HG02870 (cell line): ENCODE results near the gene TET2.
A peak's percentile ranks its signal among the peaks of the same experiment; 100 is the strongest.

ENCODE experiments used
- ATAC-seq: cut with Tn5 transposase; IDR thresholded peaks from one replicate; pipeline ENCODE4 v1.9.1; 2021; ENCODE audit warnings: mild to moderate bottlenecking, moderate library complexity; ENCODE audit not compliant: unreplicated experiment

Gene TET2

DNA sequence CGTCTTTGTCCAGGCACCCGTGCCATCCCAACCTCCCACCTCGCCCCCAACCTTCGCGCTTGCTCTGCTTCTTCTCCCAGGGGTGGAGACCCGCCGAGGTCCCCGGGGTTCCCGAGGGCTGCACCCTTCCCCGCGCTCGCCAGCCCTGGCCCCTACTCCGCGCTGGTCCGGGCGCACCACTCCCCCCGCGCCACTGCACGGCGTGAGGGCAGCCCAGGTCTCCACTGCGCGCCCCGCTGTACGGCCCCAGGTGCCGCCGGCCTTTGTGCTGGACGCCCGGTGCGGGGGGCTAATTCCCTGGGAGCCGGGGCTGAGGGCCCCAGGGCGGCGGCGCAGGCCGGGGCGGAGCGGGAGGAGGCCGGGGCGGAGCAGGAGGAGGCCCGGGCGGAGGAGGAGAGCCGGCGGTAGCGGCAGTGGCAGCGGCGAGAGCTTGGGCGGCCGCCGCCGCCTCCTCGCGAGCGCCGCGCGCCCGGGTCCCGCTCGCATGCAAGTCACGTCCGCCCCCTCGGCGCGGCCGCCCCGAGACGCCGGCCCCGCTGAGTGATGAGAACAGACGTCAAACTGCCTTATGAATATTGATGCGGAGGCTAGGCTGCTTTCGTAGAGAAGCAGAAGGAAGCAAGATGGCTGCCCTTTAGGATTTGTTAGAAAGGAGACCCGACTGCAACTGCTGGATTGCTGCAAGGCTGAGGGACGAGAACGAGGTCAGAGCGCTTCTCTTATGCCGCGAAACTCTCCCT is at the start of gene TET2:
TET2 (plus strand) TSS at position 601 of the 740 bp plus-strand sequence. CDS start 87,067 bp downstream, outside the sequence.
- ATAC-seq: peak; percentile 81

DNA sequence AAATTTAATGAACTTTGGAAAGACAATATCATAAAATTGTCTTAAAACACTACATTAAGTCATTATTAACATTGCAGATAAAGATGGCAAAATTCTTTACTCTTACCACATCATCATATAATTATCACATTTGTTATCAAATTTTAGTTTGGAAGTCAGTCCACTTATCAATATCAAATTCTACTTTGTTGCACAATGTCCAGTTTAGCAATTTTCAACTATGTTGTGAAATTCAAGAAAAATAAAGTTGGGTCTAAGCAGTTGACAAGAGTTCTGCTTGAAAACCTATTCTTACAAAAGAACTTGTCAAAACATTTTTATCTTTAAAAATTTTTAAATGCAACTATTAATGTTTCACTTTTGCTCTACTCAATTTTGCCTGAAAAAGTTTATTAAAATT is 44.7 kb upstream of the TET2 start:
- ATAC-seq: no peak

DNA sequence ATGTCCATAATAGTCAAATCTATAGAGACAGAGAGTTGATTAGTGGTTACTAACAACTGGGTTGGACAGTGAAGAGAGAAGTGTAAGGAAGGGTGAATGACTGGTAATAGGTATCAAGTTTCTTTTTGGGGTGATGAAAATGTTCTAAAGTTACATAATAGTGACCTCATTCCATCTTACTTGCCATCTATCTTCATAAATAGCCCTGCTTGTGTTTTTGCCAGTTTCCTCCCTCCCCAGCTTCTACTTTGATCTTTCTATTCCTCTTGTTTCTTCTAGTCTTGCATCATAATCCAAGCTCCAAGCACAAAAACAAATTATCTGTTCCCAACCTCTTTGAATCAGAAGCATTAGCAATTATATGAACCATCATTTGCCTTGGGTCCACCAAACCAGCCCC is 40.2 kb upstream of the TET2 start:
- no peak for ATAC-seq

DNA sequence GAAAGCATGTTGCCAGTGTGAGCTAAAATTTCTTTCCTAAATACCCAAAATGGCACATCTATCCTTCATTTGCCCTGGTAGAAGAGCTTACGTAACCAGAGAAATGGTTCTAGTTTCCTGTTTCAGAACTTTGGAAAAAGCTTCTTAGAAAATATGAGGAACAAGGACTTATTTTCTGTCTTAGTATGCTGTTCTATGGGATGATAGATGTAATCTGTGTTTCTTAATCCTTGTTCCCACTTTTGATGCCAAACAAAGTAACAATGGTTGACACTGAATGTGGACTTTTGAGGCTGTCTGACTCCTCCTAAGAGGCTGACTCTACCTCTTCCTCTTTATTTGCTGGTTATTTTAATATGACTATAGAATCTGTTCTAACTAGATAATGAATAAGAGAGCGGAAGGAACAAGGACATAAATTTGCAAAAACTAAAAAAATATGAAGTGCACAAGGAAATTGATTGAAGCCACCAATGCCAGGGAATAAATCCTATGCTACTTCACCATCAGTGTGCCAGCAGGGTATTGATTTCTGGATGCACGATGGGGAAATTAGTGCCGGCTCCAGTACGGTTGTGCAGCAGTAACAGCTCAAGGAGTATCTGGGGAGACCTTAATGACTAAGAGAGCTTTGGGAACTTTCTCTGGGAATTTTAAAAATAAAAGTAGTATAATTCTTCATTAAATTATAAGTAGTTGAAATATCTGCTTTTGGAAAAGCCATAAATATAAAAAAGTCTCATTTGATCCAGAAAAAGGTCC is 39.4 kb upstream of the TET2 start:
- ATAC-seq: no peak

DNA sequence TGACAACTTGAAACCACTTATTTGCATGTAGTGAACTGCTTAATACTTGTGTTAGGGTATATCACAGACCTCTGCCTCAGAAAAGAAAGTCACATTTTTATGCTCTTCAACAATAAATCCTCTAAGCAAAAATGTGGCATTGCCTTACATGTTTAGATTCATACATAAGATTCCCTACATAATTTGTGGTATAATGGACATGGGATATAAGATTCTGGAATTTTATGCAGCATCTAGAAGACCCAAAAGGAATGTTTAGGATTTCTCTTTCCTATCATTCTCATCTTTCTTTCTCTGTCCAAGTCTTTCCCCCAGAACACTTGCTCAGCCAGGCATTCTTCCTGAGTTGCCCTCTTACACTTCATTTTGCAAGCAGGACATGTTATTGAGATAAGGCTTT is 37.7 kb upstream of the TET2 start:
- no peak for ATAC-seq

DNA sequence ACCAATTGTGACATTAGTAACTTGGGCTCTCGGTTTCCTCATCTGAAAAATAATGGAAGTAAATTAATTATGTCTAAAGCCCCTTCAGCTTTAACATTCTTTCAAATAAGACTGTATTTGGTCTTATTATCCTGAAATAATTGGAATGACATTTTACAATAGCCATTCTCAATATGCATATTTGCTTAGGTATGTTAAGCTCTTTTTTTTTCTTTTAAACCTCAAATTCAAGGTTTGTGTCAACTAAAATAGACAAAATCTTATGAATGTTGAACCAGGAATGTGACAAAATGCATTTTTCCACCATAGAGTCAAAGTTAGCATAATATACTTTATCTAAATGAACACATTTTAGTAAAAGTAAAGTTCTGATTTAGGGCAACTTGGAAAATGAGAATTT is 34.4 kb upstream of the TET2 start:
- ATAC-seq: no peak

DNA sequence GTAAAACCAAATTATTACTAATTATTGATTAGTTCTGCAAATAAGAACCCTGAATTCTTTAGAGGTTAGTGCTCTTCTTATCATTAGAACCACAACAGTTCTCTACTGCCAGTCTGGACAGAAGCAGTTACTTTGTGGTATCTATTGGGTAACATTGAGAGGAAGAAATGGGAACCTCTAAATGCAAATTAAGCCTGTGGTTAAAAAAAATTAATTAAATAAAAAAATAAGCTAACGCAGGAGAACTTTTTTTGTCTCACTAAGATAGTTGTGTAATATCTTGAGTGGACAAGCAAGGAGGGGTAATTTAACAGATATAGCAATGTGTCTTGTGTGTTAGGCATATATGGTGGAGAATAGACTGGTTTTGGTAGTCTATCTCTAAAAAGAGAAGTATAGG is 32.9 kb upstream of the TET2 start:
- ATAC-seq: no peak

DNA sequence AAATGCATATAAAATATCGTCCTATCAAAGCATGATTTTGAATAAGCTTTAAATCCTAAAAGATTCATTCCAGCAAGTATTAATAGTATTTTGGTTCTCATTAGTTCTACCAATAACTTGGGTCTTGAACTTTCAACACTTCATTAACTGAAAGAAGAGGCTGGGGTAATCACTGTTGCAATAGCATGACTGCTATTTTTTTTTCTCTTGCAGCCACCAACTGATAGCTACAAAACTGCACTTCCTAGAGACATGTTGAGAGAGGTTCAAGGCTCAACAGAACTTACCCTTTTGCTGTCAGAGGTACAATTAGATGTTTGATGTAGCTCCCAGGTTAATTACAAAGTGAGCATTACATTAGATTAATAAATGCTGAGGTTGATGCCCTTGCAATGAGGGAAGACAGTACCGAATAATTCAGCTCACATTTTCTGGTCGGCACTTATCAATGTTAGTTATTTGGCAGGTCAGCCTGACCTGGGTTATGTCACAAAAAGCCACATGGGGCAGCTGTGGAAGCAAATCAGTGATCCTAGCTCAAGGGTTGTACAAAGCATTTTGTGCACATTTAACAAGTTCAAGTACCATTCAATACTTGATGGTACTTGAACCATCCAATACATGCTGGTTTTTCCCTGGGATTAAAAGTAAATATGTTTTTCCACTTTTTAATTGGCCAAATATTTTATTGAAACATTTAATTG is 29.9 kb upstream of the TET2 start:
- no peak for ATAC-seq

DNA sequence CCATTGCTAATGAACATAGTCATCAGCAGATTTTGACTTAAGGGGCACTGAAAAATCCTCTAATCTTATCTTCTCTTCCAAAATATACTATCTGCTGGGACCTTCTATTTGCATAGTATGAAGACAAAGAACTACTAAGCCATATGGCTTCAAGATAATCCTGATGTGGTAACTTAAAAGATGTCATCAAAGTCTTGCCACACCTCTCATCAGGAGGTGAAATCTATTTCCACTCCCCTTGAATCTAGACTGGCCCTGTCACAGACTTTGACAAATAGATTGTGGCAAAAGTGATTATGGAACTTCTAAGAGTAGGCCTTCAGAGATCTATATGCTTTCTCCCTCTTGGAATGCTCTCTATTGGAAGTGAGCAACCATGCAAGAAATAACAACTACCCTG is 27.3 kb upstream of the TET2 start:
- ATAC-seq: no peak

DNA sequence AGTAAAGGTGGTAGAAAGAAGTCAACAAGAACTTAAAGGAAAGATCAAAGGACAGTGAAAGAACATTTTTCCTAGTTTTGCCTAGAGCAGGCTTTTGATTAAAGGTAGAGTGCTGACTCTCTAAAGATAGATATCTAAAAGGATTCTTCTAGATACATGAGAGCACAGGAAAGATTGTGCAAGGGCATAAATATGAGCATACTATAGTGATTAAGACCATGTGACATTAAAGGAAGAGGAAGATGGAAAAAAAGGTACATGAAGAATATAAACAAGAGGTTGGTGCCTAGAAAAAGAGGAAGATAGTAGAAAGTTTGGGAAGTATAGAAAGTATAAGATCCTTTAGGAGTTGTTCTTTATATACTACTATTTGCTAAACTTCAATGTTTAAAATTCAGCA is 26.1 kb upstream of the TET2 start:
- ATAC-seq: no peak

DNA sequence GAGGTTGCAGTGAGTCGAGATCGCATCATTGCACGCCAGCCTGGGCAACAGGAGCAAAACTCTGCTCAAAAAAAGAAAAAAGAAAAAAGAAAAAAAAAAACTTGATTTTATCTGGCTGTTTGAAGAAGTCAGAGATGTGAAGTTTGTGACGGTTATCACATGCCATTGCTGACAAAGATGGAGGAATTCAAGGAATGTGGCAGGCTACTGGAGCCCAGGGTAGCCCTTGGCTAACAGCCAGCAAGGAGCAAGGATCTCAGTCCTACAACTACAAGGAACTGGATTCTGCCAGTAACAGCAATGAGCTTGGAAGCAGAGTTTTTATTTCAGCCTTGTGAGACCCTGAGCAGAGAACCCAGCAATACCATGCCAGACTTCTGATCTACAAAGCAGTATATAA is 24.3 kb upstream of the TET2 start:
- ATAC-seq: no peak

DNA sequence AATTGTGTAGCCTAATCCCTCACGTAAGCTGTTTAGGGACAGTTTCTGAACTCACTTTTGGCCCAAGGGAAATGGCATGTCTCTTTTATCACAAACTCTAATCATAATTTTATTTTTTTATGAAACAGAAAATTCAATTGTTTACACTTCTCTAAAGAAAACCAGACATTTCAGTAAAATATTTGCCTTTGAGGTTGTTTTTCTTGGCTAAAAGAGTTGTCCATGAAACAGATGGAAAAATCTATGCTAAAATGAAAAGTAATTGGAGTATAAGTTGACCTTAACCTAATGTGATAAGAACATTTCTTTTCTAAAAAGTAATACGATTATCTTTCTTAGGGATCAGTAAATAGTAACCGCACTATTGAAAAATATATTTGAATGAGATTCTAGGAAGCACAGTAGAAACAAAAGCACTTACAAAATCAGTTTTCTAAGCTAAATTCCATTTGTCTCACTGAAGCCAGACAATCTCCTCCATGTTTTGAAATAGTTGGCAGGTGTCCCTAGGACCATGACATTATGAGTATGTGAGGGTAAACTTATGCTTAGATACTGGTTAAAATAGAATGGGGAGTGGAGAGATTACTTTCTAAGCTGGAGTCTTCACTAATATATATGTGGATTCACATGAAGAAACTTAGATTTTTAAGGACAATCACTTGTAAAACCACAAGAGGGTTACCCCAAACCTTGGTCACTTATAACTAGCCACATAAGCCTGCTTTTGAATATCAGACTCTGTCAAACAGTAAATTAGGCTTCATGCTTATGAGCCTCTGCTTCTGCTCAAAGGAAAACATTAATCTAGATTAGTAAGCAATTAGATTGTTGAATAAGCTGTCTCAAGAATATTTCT is 20.1 kb upstream of the TET2 start:
- no peak for ATAC-seq

DNA sequence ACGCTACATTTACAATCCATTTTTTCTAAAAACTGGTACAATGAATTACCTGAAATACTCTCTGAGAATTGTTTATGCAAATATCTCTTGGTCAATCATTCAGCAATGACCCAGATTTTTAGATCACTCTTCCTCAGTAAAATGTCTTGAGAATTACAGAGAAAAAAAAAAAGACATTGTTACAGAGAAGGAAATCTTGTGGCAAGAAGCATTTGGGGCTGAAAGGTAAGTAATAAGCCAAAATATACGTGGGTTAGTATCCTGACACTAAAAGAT is 19.6 kb upstream of the TET2 start:
- no peak for ATAC-seq

DNA sequence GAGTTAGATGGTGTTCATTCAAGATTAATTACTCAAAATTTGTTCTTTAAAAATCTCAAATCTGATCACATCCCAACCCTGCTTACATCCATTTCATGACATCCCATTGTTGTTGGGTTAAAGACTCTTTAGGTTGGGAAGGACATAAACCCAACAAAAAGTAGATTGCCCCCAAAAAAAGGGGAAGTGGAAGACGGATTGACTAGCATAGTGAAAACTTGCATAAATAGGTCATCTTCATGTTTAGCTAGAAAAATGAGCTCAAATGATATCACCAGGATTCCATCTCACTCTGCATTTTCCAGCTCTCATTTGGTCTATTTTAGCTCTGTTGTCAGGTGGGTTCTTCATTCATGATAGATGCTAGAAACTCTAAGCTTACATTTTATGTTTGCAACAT is 18.5 kb upstream of the TET2 start:
- ATAC-seq: no peak

DNA sequence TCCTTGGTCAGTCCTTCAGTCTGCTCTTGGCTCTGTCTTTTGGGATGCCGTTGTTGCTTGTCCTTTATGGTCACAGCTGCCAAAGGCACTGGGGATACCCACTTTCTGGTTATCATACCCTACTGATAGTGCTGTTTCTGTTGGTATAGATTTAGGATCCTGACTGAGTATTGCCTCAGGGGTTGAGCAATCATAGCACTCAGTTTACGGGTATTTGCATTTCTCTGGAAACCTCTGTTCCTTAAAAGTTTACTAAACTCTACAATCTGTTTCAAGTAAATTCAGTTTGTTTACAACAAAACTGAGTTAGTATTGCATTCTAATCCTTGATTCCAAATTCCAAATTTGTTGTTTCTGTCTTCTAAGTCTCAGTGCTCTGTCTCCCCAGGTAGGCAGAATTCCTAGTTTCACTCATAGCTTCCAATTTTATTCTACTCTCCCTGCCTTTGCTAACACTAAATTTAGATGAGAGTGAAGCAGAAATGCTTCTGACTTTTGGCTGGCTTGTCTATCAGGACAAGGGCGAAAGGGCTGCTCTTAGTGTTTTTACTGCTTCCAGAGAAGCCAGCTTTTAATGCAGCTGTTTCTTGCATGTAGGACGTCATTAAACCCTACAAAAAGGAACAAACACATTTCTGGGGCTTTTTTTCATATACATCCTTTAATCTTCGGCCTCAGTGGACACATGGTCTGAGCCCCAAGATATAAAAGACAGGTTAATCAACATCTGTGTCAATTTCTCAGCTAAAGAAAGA is 17.2 kb upstream of the TET2 start:
- ATAC-seq: no peak

DNA sequence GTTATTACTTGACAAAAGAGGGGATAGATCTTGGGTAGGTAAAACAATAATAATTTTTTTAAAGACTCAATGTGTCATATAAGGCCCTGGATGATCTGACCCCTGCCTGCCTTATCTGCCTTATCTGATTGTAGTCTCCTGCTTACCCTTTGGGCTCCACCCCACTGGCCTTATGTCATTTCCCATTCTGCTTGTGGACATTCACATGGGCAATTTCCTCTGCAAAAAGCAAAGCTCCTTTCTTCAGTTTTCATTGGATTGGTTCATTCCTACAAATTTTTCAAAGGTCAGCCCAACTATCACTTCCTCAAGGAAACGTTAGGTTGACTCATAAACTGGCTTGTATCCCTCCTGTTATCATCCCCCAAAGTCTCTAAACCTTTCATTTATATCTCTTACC is 15.7 kb upstream of the TET2 start:
- no peak for ATAC-seq

DNA sequence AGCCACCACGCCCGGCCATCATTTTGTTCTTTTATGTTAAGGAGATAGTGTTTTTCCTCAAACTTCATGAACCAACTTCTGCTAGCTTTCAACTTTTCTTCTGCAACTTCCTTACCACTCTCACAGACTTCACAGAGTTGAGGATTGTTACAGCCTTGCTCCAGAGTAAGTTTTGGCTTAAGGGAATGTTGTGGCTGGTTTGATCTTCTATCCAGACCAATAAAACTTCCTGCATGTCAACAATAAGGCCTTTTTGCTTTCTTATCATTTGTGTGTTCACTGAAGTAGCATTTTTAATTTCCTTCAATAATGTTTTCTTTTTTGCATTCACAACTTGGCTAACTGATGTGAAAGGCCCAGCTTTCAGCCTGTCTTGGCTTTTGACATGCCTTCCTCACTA is 12.7 kb upstream of the TET2 start:
- ATAC-seq: no peak

DNA sequence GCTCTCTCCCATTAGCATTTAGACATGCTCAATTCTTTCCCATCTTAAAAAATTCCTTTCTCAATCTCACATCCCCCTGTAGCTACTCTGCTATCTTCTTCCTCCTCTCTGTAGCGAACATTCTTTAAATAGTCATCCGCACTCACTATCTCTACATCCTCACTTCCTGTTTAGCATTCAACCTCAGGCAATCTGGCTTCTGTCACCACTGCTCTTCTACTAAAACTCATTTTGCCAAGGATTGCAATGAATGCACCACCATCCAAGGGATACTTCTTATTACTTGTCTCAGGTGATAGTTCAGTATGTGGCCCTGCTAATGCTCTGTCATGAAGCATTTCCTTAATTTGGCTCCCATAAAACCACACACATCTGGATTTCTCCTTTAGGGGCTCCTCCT is 10.9 kb upstream of the TET2 start:
- no peak for ATAC-seq

DNA sequence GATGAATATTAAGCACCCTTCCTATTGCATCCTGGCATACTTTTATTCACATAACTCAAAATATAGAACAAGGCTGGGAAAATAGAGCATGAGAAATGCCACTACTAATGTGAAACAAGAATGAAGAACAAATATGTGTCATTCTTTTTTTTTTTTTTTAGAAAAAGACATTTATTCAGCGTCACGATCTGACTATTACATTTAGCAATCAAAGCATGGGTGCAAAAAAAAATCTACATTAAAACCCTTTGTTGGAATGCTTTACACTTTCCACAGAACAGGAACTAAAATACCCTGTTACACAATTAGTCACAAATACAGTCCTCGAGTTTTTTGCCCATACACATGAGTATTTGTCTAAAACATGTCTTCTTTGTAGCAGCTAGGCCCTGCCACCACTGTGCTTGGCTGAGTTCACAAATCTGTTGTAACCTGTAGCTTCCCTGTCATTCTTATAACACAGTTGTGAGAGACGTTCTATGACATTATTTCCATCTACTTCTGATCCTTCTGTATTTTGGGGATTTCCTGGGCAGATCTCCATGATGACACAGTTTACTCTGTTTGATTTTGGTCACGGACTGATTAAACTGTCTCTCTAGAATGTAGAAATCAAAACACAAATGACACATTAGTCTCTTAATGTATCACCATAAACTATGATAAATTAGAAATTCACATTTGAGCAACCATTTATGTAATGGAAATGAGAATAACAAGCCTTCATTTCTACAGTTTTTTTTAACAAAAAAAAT is 9.4 kb upstream of the TET2 start:
- ATAC-seq: no peak

DNA sequence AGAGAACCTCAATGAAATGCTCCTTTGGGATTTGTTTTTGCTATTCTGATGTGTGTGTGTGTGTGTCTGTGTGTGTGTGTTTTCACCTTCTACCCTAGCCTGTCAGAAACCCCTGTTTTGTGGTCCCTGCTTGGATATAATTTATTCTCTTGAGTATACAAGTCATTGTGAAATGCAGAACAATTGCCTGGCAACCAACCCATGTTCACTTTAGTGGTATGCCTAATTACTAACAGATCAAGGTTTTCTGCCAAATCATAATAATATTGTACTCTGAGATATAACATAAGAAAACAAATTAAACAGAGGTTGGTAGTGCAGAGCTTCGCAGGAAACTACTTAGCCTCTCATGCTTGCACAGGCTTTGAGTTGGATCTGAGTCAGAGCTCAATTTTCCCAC is 7.0 kb upstream of the TET2 start:
- no peak for ATAC-seq
